Duodenal mucosa (tissue), 2 donors: ENCODE results near the gene ALLC.

Experiments
- H3K27ac ChIP-seq: one replicate; pipeline ENCODE4 v1.7.0; 2013; ENCODE audit warnings: low read depth, low read length
- H3K27me3 ChIP-seq, 2 donors: one replicate each; pipeline ENCODE4 v1.7.0; 2013; ENCODE audit warnings: low read length in 2 of 2, control low read depth in 1 of 2; ENCODE audit not compliant: insufficient read depth in 2 of 2, control insufficient read depth in 1 of 2
- H3K36me3 ChIP-seq, 2 donors: one replicate each; pipeline ENCODE4 v1.7.0; 2013; ENCODE audit warnings: low read length in 2 of 2, control low read depth in 1 of 2; ENCODE audit not compliant: insufficient read depth in 2 of 2, control insufficient read depth in 1 of 2
- H3K4me1 ChIP-seq, 2 donors: one replicate each; pipeline ENCODE4 v1.7.0; 2013; ENCODE audit warnings: low read length in 2 of 2, control low read depth in 1 of 2; ENCODE audit not compliant: insufficient read depth in 2 of 2, control insufficient read depth in 1 of 2
- H3K4me3 ChIP-seq, 2 donors: one replicate each; pipeline ENCODE4 v1.7.0; 2013; ENCODE audit warnings: low read length in 2 of 2, low read depth in 1 of 2
- H3K9ac ChIP-seq, 2 donors: one replicate each; pipeline ENCODE4 v1.7.0; 2013; ENCODE audit warnings: low read length in 2 of 2, low read depth in 1 of 2
- H3K9me3 ChIP-seq, 2 donors: one replicate each; pipeline ENCODE4 v1.7.0; 2013; ENCODE audit warnings: low read length in 2 of 2, control low read depth in 1 of 2; ENCODE audit not compliant: control insufficient read depth in 1 of 2

ALLC gene

GRCh38 chr2:3678212-3678611, 20.2 kb downstream of the ALLC start:
- Histone ChIP-seq H3K27ac (no peak overlapping the region), H3K36me3 (no peaks in the 10 kb centered on the region), H3K9me3 (no peaks in the 10 kb centered on the region), H3K9ac (no peak overlapping the region), H3K27me3 (no peaks in the 10 kb centered on the region), H3K4me3 (no peak overlapping the region), H3K4me1 (no peaks in the 10 kb centered on the region)

GRCh38 chr2:3679180-3679579, 21.2 kb downstream of the ALLC start:
- Histone ChIP-seq H3K9me3 (no peaks in the 10 kb centered on the region), H3K36me3 (no peaks in the 10 kb centered on the region), H3K4me3 (no peak overlapping the region), H3K27ac (no peak overlapping the region), H3K9ac (no peak overlapping the region), H3K4me1 (no peaks in the 10 kb centered on the region), H3K27me3 (no peaks in the 10 kb centered on the region)

GRCh38 chr2:3679616-3680393, 21.8 kb downstream of the ALLC start:
- Histone ChIP-seq H3K36me3 (no peaks in the 10 kb centered on the region), H3K4me1 (no peaks in the 10 kb centered on the region), H3K9ac (no peak overlapping the region)

GRCh38 chr2:3680548-3681345, 22.7 kb downstream of the ALLC start:
- H3K27me3 ChIP-seq = no peaks in the 10 kb centered on the region

More at GRCh38 chr2:3679616-3680393, 21.8 kb downstream of the ALLC start:
- Histone ChIP-seq H3K27me3 (no peaks in the 10 kb centered on the region), H3K27ac (no peak overlapping the region), H3K4me3 (no peak overlapping the region), H3K9me3 (no peaks in the 10 kb centered on the region)

GRCh38 chr2:3681625-3682024, 23.6 kb downstream of the ALLC start:
- no peaks in the 10 kb centered on the region for H3K9me3 ChIP-seq
- H3K4me1 ChIP-seq = no peaks in the 10 kb centered on the region
- H3K9ac ChIP-seq = no peak overlapping the region
- H3K4me3 ChIP-seq = no peak overlapping the region
- H3K36me3 ChIP-seq = no peaks in the 10 kb centered on the region
- no peak overlapping the region for H3K27ac ChIP-seq
- no peaks in the 10 kb centered on the region for H3K27me3 ChIP-seq

More at GRCh38 chr2:3680548-3681345, 22.7 kb downstream of the ALLC start:
- no peak overlapping the region for H3K9ac ChIP-seq
- H3K9me3 ChIP-seq = no peaks in the 10 kb centered on the region
- no peaks in the 10 kb centered on the region for H3K36me3 ChIP-seq
- no peaks in the 10 kb centered on the region for H3K4me1 ChIP-seq
- H3K27ac ChIP-seq = no peak overlapping the region
- no peak overlapping the region for H3K4me3 ChIP-seq

- Histone ChIP-seq H3K27ac (no peak overlapping the region), H3K4me1 (no peaks in the 10 kb centered on the region), H3K36me3 (no peaks in the 10 kb centered on the region), H3K9ac (no peak overlapping the region), H3K9me3 (no peaks in the 10 kb centered on the region), H3K27me3 (no peaks in the 10 kb centered on the region), H3K4me3 (no peak overlapping the region)
Observed at GRCh38 chr2:3682811-3683210, 24.8 kb downstream of the ALLC start.

GRCh38 chr2:3683748-3684454, 25.9 kb downstream of the ALLC start:
- H3K4me3 ChIP-seq = no peak overlapping the region

GRCh38 chr2:3689998-3690748, 32.2 kb downstream of the ALLC start:
- Histone ChIP-seq H3K4me3 (no peak overlapping the region), H3K9me3 (no peaks in the 10 kb centered on the region), H3K36me3 (no peaks in the 10 kb centered on the region), H3K4me1 (no peaks in the 10 kb centered on the region), H3K27ac (no peak overlapping the region), H3K9ac (no peak overlapping the region), H3K27me3 (no peaks in the 10 kb centered on the region)

More at GRCh38 chr2:3683748-3684454, 25.9 kb downstream of the ALLC start:
- H3K9ac ChIP-seq = no peak overlapping the region
- H3K9me3 ChIP-seq = no peaks in the 10 kb centered on the region
- no peaks in the 10 kb centered on the region for H3K4me1 ChIP-seq
- no peak overlapping the region for H3K27ac ChIP-seq
- no peaks in the 10 kb centered on the region for H3K36me3 ChIP-seq
- H3K27me3 ChIP-seq = no peaks in the 10 kb centered on the region

- Histone ChIP-seq H3K27me3 (no peaks in the 10 kb centered on the region), H3K4me3 (no peak overlapping the region), H3K9ac (no peak overlapping the region), H3K27ac (no peak overlapping the region), H3K4me1 (no peaks in the 10 kb centered on the region), H3K9me3 (no peaks in the 10 kb centered on the region), H3K36me3 (no peaks in the 10 kb centered on the region)
Observed at GRCh38 chr2:3692375-3692774, 34.4 kb downstream of the ALLC start.
